HG02973 (cell line): Measurements from ENCODE around the gene MPC2.
"Not testable (repeated sequence)": the region's sequence is repeated elsewhere in the genome, so short reads cannot be mapped to it uniquely, and the experiment has no call there.

Source experiments
- ATAC-seq: cut with Tn5 transposase; IDR thresholded peaks from one replicate; pipeline ENCODE4 v1.9.1; 2021; ENCODE audit warnings: moderate library complexity; ENCODE audit not compliant: unreplicated experiment

Gene MPC2

GRCh38 chr1:167909691-167910180 lies 27.1 kb downstream of the MPC2 start:
- no peak for ATAC-seq

GRCh38 chr1:167905671-167906070 lies 31.2 kb downstream of the MPC2 start:
- ATAC-seq: no peak

GRCh38 chr1:167905182-167905581 lies 31.7 kb downstream of the MPC2 start:
- no peak for ATAC-seq

- ATAC-seq: no peak
Measured at GRCh38 chr1:167904652-167905130, 32.2 kb downstream of the MPC2 start.

GRCh38 chr1:167900907-167901306 lies 36.0 kb downstream of the MPC2 start:
- no peak for ATAC-seq

GRCh38 chr1:167899253-167899681 lies 37.6 kb downstream of the MPC2 start:
- no peak for ATAC-seq

- ATAC-seq: no peak
Measured at GRCh38 chr1:167898578-167899222, 38.2 kb downstream of the MPC2 start.

- ATAC-seq: no peak
Measured at GRCh38 chr1:167893798-167894197, 43.1 kb downstream of the MPC2 start.

GRCh38 chr1:167890400-167890799 lies 46.5 kb downstream of the MPC2 start:
- ATAC-seq: no peak

- not testable (repeated sequence) for ATAC-seq
Measured at GRCh38 chr1:167887187-167887586, 49.7 kb downstream of the MPC2 start.

- no peak for ATAC-seq
Measured at GRCh38 chr1:167882376-167882775, 54.5 kb downstream of the MPC2 start.

GRCh38 chr1:167881786-167882185 lies 55.1 kb downstream of the MPC2 start:
- ATAC-seq: no peak

GRCh38 chr1:167881069-167881468 lies 55.8 kb downstream of the MPC2 start:
- ATAC-seq: no peak

GRCh38 chr1:167880580-167881021 lies 56.3 kb downstream of the MPC2 start:
- ATAC-seq: no peak

- ATAC-seq: no peak
Measured at GRCh38 chr1:167879508-167879907, 57.4 kb downstream of the MPC2 start.

- no peak for ATAC-seq
Measured at GRCh38 chr1:167878372-167879160, 58.3 kb downstream of the MPC2 start.

- no peak for ATAC-seq
Measured at GRCh38 chr1:167876597-167877175, 60.2 kb downstream of the MPC2 start.

- no peak for ATAC-seq
Measured at GRCh38 chr1:167871331-167871730, 65.5 kb downstream of the MPC2 start.

- ATAC-seq: not testable (repeated sequence)
Measured at GRCh38 chr1:167869157-167870001, 67.5 kb downstream of the MPC2 start.

GRCh38 chr1:167866739-167867414 lies 70.0 kb downstream of the MPC2 start:
- ATAC-seq: not testable (repeated sequence)
